Tibial artery (tissue), 4 donors: Measurements from ENCODE around the gene GCNT4.

ENCODE experiments used
- DNase-seq, 2 donors: peaks; one replicate each; pipeline ENCODE4 v3.0.0-alpha.2; 2019
- H3K27ac ChIP-seq, 2 donors: fragments of 200-600 bp; sonication (generic) in 1 of 2; 1 replicate in 1 of 2; 2 replicates in 1 of 2; pipeline ENCODE4 v1.5.1; 2018 to 2019; ENCODE audit warnings: mild to moderate bottlenecking in 1 of 2
- H3K27me3 ChIP-seq, 2 donors: fragments of 200-600 bp; sonication (generic) in 1 of 2; one replicate each; pipeline versions ENCODE4 v1.5.1 to v1.6.0; 2016 to 2019
- H3K36me3 ChIP-seq, 3 donors: fragments of 200-600 bp; sonication (generic) in 2 of 3; one replicate each; pipeline ENCODE4 v1.5.1; 2016 to 2019; ENCODE audit warnings: mild to moderate bottlenecking in 2 of 3
- H3K4me1 ChIP-seq, 4 donors: fragments of 200-600 bp; sonication (generic) in 2 of 4; 1 replicate in 3 of 4; 2 replicates in 1 of 4; pipeline ENCODE4 v1.5.1; 2016 to 2019
- H3K4me3 ChIP-seq, 2 donors: fragments of 200-600 bp; sonication (generic) in 1 of 2; 1 replicate in 1 of 2; 2 replicates in 1 of 2; pipeline ENCODE4 v1.5.1; 2018 to 2019; ENCODE audit warnings: mild to moderate bottlenecking in 2 of 2
- H3K9me3 ChIP-seq, 3 donors: fragments of 200-600 bp; sonication (generic) in 1 of 3; one replicate each; pipeline ENCODE4 v1.5.1; 2016 to 2019
- intact Hi-C: fragments of 100-400 bp; cut with DNase I; formaldehyde crosslinking; loops from one replicate; pipeline ENCODE4 v1.15.0; 2023; ENCODE audit warnings: low total_unique reads
- TF ChIP-seq, protein P1 (sequence below), 2 experiments: fragments of 200-600 bp in 1 of 2; fragments of 450-650 bp in 1 of 2; IDR thresholded peaks; one replicate each; pipeline ENCODE4 v1.5.1; 2017 to 2019; ENCODE audit warnings: antibody characterized with exemption in 2 of 2, mild to moderate bottlenecking in 1 of 2, moderate library complexity in 1 of 2

Gene GCNT4

DNA sequence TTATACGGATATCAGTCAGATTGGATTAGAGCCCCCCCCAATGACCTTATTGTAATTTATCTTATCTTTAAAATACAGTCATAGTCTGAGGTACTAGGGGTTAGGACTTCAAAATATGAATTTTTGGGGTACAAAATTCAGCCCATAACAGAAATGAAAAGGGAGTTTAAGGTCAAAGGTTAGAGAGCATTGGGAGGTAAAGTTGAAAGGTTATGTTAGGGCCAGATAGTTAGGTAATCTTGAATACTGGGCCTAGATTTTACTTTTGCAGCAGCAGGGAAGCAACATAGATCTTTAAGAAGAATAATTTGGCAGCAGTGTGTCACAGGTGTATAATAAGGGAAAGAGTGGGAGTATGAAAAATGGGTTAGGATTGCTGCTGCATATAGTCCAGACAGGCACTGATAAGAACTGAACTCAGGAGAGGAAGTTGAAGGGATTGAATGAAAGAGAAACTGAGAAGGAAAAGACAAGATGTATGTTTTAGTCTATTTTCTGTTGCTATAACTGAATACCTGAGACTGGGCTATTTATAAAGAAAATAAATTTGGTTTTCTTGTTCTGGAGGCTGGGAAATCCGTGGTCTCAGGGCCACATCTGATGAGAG is 10.7 kb upstream of the GCNT4 start:
- TF ChIP-seq, protein P1, sequence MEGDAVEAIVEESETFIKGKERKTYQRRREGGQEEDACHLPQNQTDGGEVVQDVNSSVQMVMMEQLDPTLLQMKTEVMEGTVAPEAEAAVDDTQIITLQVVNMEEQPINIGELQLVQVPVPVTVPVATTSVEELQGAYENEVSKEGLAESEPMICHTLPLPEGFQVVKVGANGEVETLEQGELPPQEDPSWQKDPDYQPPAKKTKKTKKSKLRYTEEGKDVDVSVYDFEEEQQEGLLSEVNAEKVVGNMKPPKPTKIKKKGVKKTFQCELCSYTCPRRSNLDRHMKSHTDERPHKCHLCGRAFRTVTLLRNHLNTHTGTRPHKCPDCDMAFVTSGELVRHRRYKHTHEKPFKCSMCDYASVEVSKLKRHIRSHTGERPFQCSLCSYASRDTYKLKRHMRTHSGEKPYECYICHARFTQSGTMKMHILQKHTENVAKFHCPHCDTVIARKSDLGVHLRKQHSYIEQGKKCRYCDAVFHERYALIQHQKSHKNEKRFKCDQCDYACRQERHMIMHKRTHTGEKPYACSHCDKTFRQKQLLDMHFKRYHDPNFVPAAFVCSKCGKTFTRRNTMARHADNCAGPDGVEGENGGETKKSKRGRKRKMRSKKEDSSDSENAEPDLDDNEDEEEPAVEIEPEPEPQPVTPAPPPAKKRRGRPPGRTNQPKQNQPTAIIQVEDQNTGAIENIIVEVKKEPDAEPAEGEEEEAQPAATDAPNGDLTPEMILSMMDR (IDR thresholded peaks at IDR 0.05): no peak
- H3K4me3 ChIP-seq: no peak overlapping the region
- H3K9me3 ChIP-seq: no peaks in the 10 kb centered on the region
- intact Hi-C loops: no loop called here
- H3K4me1 ChIP-seq: no peaks in the 10 kb centered on the region
- DNase-seq: no peak
- H3K27me3 ChIP-seq: no peaks in the 10 kb centered on the region
- H3K36me3 ChIP-seq: no peaks in the 10 kb centered on the region
- no peak overlapping the region for H3K27ac ChIP-seq

DNA sequence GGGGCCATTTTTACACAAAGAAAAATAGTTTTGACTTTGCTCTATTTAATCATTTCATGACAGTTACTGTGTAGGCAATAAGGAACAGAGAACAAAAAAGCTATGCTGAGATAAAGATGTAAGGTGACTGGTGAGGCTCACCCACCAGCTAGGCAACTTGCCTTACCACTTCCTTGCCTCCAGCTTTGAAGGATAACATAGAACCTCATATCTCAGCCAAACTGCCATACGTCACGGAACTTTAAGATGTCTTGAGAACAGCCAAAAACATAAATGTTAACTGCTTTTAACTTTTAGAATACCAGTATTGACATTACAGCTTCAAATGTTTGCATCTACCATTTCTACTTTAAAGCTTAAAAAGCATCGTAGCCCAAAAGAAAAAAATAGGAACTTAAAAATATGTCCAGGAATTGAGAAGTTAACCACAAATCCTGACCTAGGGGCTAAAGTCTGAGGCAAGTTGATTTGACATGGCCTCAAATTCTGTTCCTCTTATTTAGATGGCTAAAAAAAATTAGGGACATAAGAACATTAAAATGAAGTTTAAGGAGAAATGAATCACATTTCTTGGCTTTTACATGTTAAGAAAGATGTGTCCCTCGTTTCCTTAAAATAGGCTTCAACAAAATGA is 7.7 kb upstream of the GCNT4 start:
- Histone ChIP-seq H3K4me1 (peaks cover 0 to 2% (median 0%) of the 10 kb centered on the region in 4 donors), H3K4me3 (no peak overlapping the region), H3K36me3 (no peaks in the 10 kb centered on the region), H3K27me3 (no peaks in the 10 kb centered on the region), H3K27ac (no peak overlapping the region), H3K9me3 (no peaks in the 10 kb centered on the region)
- no peak for DNase-seq
- intact Hi-C loops: loop anchor here (10.0 kb wide), 1 partner anchor 175 kb away; the partner anchor contains the start of gene ANKRD31
- TF ChIP-seq, protein P1 (IDR thresholded peaks at IDR 0.05): no peak

DNA sequence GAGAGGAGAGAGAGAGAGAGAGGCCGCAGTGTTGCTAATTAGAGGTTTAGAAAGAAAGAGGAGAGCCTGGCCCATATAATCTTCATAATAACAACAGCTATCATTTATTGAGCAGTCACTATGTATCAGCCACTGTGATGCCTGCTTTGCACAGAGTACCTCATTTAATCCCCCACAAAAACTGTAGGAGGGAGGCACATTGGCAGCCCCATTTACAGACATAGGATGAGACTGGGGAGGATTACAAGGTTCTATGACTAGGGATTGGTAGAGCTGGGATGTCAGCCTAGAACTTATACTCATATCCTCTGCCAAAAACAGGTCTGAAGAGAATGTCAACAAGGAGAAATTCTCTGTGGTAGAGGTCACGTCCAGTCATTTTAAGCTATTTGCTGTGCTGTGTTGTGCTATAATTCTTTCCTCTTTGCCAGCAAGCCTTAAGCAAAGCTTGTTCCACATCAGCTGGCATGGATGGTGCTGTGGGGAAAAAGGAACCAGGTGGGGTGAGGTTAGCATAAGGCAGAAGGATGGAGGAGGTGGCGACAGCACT is 6.7 kb upstream of the GCNT4 start:
- H3K27ac ChIP-seq: no peak overlapping the region
- intact Hi-C loops: loop anchor here (10.0 kb wide), 1 partner anchor 176 kb away; the partner anchor contains the start of gene ANKRD31
- H3K9me3 ChIP-seq: no peaks in the 10 kb centered on the region
- no peaks in the 10 kb centered on the region for H3K27me3 ChIP-seq
- no peaks in the 10 kb centered on the region for H3K36me3 ChIP-seq
- no peak overlapping the region for H3K4me3 ChIP-seq
- peaks cover 0 to 11% (median 1%) of the 10 kb centered on the region in 4 donors for H3K4me1 ChIP-seq
- TF ChIP-seq, protein P1 (IDR thresholded peaks at IDR 0.05): no peak
- no peak for DNase-seq

DNA sequence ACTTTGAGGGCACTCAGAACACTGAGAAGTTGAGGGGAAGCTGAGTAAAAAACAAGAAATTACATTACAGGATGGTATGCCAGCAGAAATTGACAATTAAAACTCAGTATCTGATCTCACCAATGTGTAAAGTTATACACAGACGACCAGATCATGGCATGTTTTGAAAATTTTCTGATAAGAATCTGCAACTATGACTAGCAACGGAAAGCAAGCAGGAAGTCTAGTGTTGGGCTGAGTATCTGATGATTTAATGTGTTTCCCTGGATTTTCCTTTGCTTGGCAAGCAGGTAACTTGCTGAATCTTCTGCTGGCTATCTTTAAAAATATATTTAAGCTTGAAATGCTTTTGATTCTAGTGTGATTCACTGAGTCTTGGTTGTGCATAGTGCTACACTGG is 5.2 kb upstream of the GCNT4 start:
- DNase-seq: no peak
- TF ChIP-seq, protein P1 (IDR thresholded peaks at IDR 0.05): no peak
- H3K9me3 ChIP-seq: no peaks in the 10 kb centered on the region
- no peak overlapping the region for H3K4me3 ChIP-seq
- intact Hi-C loops: loop anchor here (10.0 kb wide), 1 partner anchor 177 kb away; the partner anchor contains the start of gene ANKRD31
- H3K36me3 ChIP-seq: no peaks in the 10 kb centered on the region
- no peaks in the 10 kb centered on the region for H3K27me3 ChIP-seq
- H3K4me1 ChIP-seq: peaks cover 0 to 12% (median 1%) of the 10 kb centered on the region in 4 donors
- no peak overlapping the region for H3K27ac ChIP-seq

DNA sequence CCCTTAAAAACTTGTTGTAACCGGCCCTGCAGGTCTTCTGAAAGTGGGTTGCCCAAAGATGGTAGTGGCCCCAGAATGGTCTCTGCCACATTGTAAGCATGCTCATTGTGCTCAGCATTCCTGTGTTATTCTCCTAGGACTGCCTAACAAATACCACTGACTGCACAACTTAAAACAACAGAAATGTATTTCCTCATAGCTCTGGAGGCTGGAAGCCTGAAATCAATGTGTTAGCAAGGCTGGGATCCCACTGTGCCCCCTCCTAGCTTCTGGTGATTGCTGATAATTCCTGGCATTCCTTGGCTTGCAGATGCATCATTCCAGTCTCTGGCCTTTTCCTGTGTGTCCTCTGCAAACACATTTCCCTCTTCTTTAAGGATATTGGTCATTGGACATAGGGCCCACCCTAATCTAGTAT is 3.4 kb upstream of the GCNT4 start:
- H3K4me1 ChIP-seq: peaks cover 0 to 23% (median 11%) of the 10 kb centered on the region in 4 donors
- intact Hi-C loops: loop anchor here (10.0 kb wide), 1 partner anchor 179 kb away; the partner anchor contains the start of gene ANKRD31

More for the DNA sequence above, 3.4 kb upstream of the GCNT4 start:
- Histone ChIP-seq H3K36me3 (no peaks in the 10 kb centered on the region), H3K27ac (no peak overlapping the region), H3K4me3 (no peak overlapping the region), H3K9me3 (no peaks in the 10 kb centered on the region), H3K27me3 (no peaks in the 10 kb centered on the region)
- DNase-seq: no peak
- TF ChIP-seq, protein P1 (IDR thresholded peaks at IDR 0.05): no peak
